ENCODE data around the gene LCN12.

- no peak for TF ChIP-seq CTCF (IDR thresholded peaks at IDR 0.05)
- TF ChIP-seq POLR2A (IDR thresholded peaks at IDR 0.05), result no peak
Measured at GRCh38 chr9:136997371-136997770, 45.3 kb downstream of the LCN12 start.
